ENCODE measurements around the gene APC2. TPM values are rescaled to one million over a fixed set of nuclear protein-coding genes. Genes with fewer than 3 reads are reported as not detected.

The APC2 gene
- total RNA-seq, 1 experiment from 2014 or later = 11.9 TPM

DNA sequence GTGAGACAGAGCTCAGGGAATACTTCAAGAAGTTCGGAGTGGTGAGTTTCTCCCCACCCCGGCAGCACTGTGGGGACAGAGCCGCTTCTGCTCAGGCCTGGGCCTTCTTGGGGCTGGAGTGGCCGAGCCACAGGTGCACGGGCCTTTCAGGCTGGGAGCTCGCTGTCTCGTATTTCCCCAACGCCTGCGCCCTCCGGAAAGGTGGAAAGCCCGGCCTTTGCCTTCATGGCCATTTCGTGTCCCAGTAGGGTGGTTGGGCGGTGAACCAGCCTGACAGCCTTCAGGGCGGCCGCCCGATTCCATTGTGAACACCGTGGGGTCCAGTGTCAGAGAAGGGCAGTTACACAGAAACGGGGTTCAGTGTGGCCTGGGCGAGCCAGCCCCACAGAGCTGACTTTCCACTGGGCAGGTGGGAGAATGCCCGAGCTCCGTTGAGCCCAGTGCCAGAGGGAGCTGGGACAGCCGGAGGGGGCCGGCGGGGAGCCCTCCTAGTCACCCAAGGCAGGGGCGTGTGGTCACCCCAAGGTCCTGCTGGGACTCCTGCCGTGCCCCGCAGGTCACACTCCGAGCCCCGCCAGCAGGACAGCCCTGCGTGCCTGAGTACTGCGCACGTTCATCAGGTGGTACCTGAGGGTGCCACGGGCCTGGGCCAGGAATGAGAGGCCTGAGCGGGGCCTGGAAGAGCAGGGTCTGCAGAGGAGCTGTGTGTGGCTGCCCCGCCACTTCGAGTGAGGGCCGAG, 28.5 kb upstream of the APC2 start:
- in situ Hi-C loops (cut with HindIII; ENCODE audit: low pct_unique_long_range_greater_than_20kb, low sequenced_read_pairs) = no loop called here
- Histone ChIP-seq H3K27ac (ENCODE audit: low read length) (no peak overlapping the region), H3K27me3 (ENCODE audit: control insufficient read depth, insufficient read depth, low read length) (no peaks in the 10 kb centered on the region), H3K36me3 (ENCODE audit: control insufficient read depth, insufficient read depth, low read length) (peaks cover 3% of the 10 kb centered on the region), H3K4me3 (ENCODE audit: low read depth in 2 of 2, low read length in 2 of 2) (no peak overlapping the region), H3K4me1 (ENCODE audit: control insufficient read depth, insufficient read depth, low read length) (peaks cover 7% of the 10 kb centered on the region), H3K9me3 (ENCODE audit: control insufficient read depth, insufficient read depth, low read depth, low read length) (no peaks in the 10 kb centered on the region)
- ATAC-seq = no peak
- TF ChIP-seq TCF7L2 (IDR thresholded peaks at IDR 0.05; ENCODE audit: low read depth, low read length) (no peak), POLR2AphosphoS5 (IDR thresholded peaks at IDR 0.05; ENCODE audit: low read depth, low read length) (no peak), SIN3A (IDR thresholded peaks at IDR 0.05; ENCODE audit: borderline replicate concordance, insufficient read depth, low read depth, low read length) (no peak)
- TF ChIP-seq, protein P1, sequence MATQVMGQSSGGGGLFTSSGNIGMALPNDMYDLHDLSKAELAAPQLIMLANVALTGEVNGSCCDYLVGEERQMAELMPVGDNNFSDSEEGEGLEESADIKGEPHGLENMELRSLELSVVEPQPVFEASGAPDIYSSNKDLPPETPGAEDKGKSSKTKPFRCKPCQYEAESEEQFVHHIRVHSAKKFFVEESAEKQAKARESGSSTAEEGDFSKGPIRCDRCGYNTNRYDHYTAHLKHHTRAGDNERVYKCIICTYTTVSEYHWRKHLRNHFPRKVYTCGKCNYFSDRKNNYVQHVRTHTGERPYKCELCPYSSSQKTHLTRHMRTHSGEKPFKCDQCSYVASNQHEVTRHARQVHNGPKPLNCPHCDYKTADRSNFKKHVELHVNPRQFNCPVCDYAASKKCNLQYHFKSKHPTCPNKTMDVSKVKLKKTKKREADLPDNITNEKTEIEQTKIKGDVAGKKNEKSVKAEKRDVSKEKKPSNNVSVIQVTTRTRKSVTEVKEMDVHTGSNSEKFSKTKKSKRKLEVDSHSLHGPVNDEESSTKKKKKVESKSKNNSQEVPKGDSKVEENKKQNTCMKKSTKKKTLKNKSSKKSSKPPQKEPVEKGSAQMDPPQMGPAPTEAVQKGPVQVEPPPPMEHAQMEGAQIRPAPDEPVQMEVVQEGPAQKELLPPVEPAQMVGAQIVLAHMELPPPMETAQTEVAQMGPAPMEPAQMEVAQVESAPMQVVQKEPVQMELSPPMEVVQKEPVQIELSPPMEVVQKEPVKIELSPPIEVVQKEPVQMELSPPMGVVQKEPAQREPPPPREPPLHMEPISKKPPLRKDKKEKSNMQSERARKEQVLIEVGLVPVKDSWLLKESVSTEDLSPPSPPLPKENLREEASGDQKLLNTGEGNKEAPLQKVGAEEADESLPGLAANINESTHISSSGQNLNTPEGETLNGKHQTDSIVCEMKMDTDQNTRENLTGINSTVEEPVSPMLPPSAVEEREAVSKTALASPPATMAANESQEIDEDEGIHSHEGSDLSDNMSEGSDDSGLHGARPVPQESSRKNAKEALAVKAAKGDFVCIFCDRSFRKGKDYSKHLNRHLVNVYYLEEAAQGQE (IDR thresholded peaks at IDR 0.05; ENCODE audit: insufficient read depth in 1 of 2, low read depth in 2 of 2, low read length in 1 of 2) = no peak
- TF ChIP-seq, protein P2, sequence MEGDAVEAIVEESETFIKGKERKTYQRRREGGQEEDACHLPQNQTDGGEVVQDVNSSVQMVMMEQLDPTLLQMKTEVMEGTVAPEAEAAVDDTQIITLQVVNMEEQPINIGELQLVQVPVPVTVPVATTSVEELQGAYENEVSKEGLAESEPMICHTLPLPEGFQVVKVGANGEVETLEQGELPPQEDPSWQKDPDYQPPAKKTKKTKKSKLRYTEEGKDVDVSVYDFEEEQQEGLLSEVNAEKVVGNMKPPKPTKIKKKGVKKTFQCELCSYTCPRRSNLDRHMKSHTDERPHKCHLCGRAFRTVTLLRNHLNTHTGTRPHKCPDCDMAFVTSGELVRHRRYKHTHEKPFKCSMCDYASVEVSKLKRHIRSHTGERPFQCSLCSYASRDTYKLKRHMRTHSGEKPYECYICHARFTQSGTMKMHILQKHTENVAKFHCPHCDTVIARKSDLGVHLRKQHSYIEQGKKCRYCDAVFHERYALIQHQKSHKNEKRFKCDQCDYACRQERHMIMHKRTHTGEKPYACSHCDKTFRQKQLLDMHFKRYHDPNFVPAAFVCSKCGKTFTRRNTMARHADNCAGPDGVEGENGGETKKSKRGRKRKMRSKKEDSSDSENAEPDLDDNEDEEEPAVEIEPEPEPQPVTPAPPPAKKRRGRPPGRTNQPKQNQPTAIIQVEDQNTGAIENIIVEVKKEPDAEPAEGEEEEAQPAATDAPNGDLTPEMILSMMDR (IDR thresholded peaks at IDR 0.05) = no peak
- intact Hi-C loops (cut with micrococcal nuclease; ENCODE audit: unreplicated experiment) = no loop called here
- ChIA-PET CTCF (no interaction called here), POLR2A (no interaction called here)
- DNase-seq (ENCODE audit: low read depth, low spot score) = no peak
- BruUV-seq (replicated peaks) = no TSS peak

DNA sequence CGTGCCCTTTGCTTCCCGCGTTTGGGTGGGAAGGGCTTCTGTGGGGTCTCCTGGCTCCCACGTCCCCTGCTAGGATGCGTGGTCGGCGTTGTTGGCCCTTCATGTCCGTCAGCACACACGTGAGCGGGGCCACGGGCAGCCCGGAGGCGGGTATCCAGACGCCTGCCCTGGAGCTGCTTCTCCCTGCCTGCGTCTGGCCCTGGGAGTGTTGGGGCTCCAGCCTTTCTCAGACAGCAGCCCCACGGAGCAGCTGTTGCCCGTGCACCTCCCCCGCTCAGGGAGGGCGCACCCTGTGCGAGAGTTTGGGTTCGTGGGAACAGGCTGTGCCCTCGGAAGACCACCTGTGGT, 28.0 kb upstream of the APC2 start:
- ATAC-seq (no peak), DNase-seq (ENCODE audit: low read depth, low spot score) (no peak)
- in situ Hi-C loops (cut with HindIII; ENCODE audit: low pct_unique_long_range_greater_than_20kb, low sequenced_read_pairs) (no loop called here), intact Hi-C loops (cut with micrococcal nuclease; ENCODE audit: unreplicated experiment) (no loop called here)
- ChIA-PET POLR2A (no interaction called here), CTCF (no interaction called here)
- TF ChIP-seq POLR2AphosphoS5 (IDR thresholded peaks at IDR 0.05; ENCODE audit: low read depth, low read length) (no peak), SIN3A (IDR thresholded peaks at IDR 0.05; ENCODE audit: borderline replicate concordance, insufficient read depth, low read depth, low read length) (no peak), TCF7L2 (IDR thresholded peaks at IDR 0.05; ENCODE audit: low read depth, low read length) (no peak)
- TF ChIP-seq, protein P1 (IDR thresholded peaks at IDR 0.05; ENCODE audit: insufficient read depth in 1 of 2, low read depth in 2 of 2, low read length in 1 of 2) = no peak
- TF ChIP-seq, protein P2 (IDR thresholded peaks at IDR 0.05) = no peak
- BruUV-seq (replicated peaks) = no TSS peak
- peaks cover 3% of the 10 kb centered on the region; the same call in 1 of the 2 replicates for H3K4me1 ChIP-seq (ENCODE audit: control insufficient read depth, insufficient read depth, low read length)
- peaks cover 3% of the 10 kb centered on the region for H3K36me3 ChIP-seq (ENCODE audit: control insufficient read depth, insufficient read depth, low read length)
- no peaks in the 10 kb centered on the region for H3K9me3 ChIP-seq (ENCODE audit: control insufficient read depth, insufficient read depth, low read depth, low read length)
- H3K27ac ChIP-seq (ENCODE audit: low read length) = no peak overlapping the region
- H3K27me3 ChIP-seq (ENCODE audit: control insufficient read depth, insufficient read depth, low read length) = no peaks in the 10 kb centered on the region
- H3K4me3 ChIP-seq (ENCODE audit: low read depth in 2 of 2, low read length in 2 of 2) = no peak overlapping the region

All from Panc1 (cell line).